SU-DHL-6 (cell line): Measurements from ENCODE around the gene FGFRL1.

Source experiments
- EZH2phosphoT487 ChIP-seq: fragments of 200-600 bp; sonication (generic), shearing (Covaris generic); conservative IDR thresholded peaks from 2 replicates; pipeline ENCODE4 v1.6.1; 2018; ENCODE audit warnings: mild to moderate bottlenecking, antibody characterized with exemption, low read length, moderate library complexity, mixed read lengths
- TF ChIP-seq, protein P1 (sequence below): fragments of 200-600 bp; sonication (generic); IDR thresholded peaks from one replicate; pipeline ENCODE4 v1.5.1; 2017; ENCODE audit warnings: antibody characterized with exemption, mild to moderate bottlenecking, low read length, moderate library complexity; ENCODE audit not compliant: insufficient read depth, poor library complexity, severe bottlenecking

GRCh38 chr4:1074077-1074476 lies 62.7 kb downstream of the FGFRL1 start:
- TF ChIP-seq, protein P1, sequence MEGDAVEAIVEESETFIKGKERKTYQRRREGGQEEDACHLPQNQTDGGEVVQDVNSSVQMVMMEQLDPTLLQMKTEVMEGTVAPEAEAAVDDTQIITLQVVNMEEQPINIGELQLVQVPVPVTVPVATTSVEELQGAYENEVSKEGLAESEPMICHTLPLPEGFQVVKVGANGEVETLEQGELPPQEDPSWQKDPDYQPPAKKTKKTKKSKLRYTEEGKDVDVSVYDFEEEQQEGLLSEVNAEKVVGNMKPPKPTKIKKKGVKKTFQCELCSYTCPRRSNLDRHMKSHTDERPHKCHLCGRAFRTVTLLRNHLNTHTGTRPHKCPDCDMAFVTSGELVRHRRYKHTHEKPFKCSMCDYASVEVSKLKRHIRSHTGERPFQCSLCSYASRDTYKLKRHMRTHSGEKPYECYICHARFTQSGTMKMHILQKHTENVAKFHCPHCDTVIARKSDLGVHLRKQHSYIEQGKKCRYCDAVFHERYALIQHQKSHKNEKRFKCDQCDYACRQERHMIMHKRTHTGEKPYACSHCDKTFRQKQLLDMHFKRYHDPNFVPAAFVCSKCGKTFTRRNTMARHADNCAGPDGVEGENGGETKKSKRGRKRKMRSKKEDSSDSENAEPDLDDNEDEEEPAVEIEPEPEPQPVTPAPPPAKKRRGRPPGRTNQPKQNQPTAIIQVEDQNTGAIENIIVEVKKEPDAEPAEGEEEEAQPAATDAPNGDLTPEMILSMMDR, result no peak
- no peak for TF ChIP-seq EZH2phosphoT487
